Putamen (tissue), 1 donor: Measurements from ENCODE around the gene CD28.
A peak's percentile ranks its signal among the peaks of the same experiment; 100 is the strongest.
"Not testable (repeated sequence)": the region's sequence is repeated elsewhere in the genome, so short reads cannot be mapped to it uniquely, and the experiment has no call there.

Experiments
- DNase-seq: peaks from one replicate; pipeline ENCODE4 v3.0.0-alpha.2; 2016; ENCODE audit warnings: low spot score

Gene CD28

GRCh38 chr2:203687165-203687564 lies 19.3 kb upstream of the CD28 start:
- DNase-seq = no peak

GRCh38 chr2:203688798-203689197 lies 17.6 kb upstream of the CD28 start:
- DNase-seq = peak; percentile 31

DNA sequence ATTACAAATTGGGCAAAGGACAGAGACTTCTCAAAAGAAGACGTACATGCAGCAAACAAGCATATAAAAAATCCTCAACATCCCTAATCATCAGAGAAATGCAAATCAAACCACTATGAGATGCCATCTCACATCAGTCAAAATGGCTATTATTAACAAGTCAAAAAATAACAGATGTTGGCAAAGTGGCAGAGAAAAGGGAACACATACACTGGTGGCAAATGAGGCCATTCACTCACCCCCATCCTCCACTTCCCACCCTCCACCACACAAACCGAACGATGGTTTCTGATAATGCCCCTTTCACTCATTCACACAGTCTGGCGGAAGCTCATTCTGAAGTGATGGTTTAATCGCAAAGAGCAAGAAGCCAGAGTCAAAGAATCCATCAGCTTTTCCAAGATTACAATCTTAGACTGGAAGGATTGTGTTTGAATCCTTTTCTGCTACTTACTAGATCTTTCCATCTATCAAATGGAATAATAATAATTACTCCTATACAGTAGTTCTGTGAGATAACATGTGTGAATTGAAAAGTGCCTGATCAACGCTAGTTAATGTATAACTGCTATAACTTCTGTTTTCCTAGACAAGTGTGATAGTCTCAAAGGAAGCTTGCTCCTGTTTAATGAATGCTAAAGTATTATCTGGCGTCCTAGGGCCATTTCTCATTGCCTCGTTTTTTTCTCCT lies 16.9 kb upstream of the CD28 start:
- no peak for DNase-seq

DNA sequence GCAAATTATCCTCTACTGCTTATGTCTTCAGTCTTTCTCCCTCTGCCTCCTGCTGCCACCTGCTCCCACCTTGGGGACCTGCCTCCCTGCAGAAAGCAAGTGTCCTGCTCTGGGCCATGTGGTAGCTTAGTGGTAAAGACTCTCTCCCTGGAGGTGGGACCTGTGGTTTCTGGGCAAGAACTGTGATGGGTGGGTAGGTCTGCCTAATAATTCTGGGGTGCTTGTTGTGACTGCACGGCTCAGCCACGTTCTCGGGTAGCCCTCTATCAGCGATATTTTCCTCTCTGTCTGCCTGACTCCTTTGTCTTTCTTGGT lies 16.4 kb upstream of the CD28 start:
- no peak for DNase-seq

GRCh38 chr2:203690441-203691047 lies 15.9 kb upstream of the CD28 start:
- DNase-seq = no peak

- no peak for DNase-seq
Measured at GRCh38 chr2:203691149-203691548, 15.3 kb upstream of the CD28 start.

GRCh38 chr2:203692031-203692710 lies 14.3 kb upstream of the CD28 start:
- no peak for DNase-seq

- DNase-seq = no peak
Measured at GRCh38 chr2:203693242-203693879, 13.1 kb upstream of the CD28 start.

- DNase-seq = no peak
Measured at GRCh38 chr2:203694191-203694590, 12.2 kb upstream of the CD28 start.

GRCh38 chr2:203697190-203697589 lies 9.2 kb upstream of the CD28 start:
- DNase-seq = no peak

GRCh38 chr2:203697763-203698162 lies 8.7 kb upstream of the CD28 start:
- DNase-seq = not testable (repeated sequence)

DNA sequence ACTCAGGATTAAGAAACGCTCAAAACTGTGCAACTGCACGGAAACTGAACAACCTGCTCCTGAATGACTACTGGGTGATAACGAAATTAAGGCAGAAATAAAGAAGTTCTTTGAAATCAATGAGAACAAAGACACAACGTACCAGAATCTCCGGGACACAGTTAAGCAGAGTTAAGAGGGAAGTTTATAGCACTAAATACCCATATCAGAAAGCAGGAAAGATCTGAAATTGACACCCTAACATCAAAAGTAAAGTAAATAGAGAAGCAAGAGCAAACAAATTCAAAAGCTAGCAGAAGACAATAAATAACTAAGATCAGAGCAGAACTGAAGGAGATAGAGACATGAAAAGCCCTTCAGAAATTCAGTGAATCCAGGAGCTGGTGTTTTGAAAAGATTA lies 8.0 kb upstream of the CD28 start:
- DNase-seq = not testable (repeated sequence)

GRCh38 chr2:203704430-203704829 lies 2.0 kb upstream of the CD28 start:
- DNase-seq = no peak

- no peak for DNase-seq
Measured at GRCh38 chr2:203705178-203705577, 1.3 kb upstream of the CD28 start.

- DNase-seq = no peak
Measured at GRCh38 chr2:203707530-203707929, 1.1 kb downstream of the CD28 start.

- DNase-seq = no peak
Measured at GRCh38 chr2:203708846-203709396, 2.5 kb downstream of the CD28 start.

DNA sequence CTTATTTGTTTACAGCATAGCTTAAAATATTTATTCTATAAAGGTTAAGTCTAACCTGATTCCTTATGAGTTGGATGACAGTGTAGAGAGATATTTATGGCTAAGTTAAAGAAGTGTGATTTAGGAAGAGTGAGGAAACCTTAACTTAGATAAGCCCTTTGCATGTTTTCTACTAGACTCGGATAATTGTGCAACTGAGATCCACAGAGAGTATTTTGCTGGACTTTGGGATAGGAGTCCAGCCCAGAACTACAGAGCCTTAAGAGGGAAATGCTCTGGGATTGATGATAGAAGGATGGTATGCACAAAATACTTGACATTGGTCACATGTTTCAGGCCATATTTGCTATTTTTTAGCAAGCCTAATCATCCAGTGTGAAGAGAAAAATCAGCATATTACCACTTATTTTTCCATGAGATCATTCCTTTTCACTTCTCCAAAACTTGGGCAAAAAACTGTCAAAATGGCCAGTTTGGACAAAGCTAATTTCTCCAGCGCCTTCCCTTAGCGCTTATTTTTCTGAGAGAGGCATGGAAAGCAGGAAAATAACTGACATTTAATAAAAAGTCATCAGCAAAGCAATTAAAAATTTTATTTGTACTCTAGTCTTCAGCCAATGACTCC lies 3.1 kb downstream of the CD28 start:
- DNase-seq = no peak

DNA sequence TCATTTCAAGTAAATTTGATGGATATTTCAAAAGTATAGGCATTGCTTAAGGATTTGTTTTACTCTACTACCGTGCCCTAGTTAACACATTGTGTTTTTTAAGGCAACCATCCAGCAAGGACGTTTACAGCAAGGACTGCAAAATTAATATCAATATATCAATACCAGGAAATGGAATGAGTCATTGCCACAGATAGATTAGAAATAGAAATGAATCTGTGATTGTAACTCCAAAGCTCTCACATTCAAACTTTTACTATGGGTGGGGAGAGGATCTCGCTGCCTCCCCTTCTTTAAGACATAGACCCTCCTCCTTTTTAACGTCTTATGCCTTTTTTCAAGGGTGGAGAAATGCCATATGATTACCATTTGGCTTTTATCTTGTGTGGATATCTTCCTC lies 3.8 kb downstream of the CD28 start:
- DNase-seq = no peak

GRCh38 chr2:203710952-203711351 lies 4.5 kb downstream of the CD28 start:
- no peak for DNase-seq

GRCh38 chr2:203711399-203711798 lies 5.0 kb downstream of the CD28 start:
- DNase-seq = no peak

DNA sequence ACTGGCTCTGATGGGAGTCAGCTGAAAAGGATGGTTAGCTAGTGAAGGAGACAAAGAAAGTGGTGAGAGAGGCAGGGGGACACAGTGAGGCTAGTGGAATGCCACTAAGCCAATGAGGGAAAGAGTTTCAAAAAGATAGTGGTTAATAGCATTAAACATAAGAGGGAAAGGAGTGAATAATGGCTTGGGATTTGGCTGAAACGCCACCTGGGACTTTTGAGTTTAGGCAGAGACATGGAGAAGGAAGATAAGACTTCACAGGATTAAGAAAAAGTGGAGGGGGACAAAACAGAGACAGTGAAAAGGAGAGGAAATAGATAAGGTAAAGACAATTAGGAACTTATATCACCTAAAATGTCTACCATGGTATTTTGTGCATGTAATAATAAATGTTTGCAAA lies 6.9 kb downstream of the CD28 start:
- no peak for DNase-seq

GRCh38 chr2:203714112-203714511 lies 7.7 kb downstream of the CD28 start:
- DNase-seq = no peak
